H9 (cell line): ENCODE data around the gene TMOD1. TPM values are rescaled to one million over a fixed set of nuclear protein-coding genes. Genes with fewer than 3 reads are reported as not detected.
A peak's percentile ranks its signal among the peaks of the same experiment; 100 is the strongest.

ENCODE experiments used
- DNase-seq: peaks from one replicate; pipeline ENCODE4 v3.0.0-alpha.2; 2017
- H2AFZ ChIP-seq: one replicate; pipeline ENCODE4 v1.6.1; 2013; ENCODE audit warnings: mild to moderate bottlenecking, low read length, control low read depth, moderate library complexity
- H2AK5ac ChIP-seq: 2 replicates; pipeline ENCODE4 v1.6.1; 2013; ENCODE audit warnings: low read length, control low read depth, mixed read lengths; ENCODE audit not compliant: insufficient read length
- H2BK120ac ChIP-seq: one replicate; pipeline ENCODE4 v1.6.1; 2013; ENCODE audit warnings: low read depth, mild to moderate bottlenecking, low read length, control low read depth, inconsistent platforms; ENCODE audit not compliant: poor library complexity, severe bottlenecking
- H2BK12ac ChIP-seq: 2 replicates; pipeline ENCODE4 v1.6.1; 2013; ENCODE audit warnings: low read length, control low read depth, mixed read lengths, low read depth; ENCODE audit not compliant: insufficient read length
- H2BK15ac ChIP-seq: 2 replicates; pipeline ENCODE4 v1.6.1; 2013; ENCODE audit warnings: low read depth, low read length, control low read depth
- H2BK20ac ChIP-seq: one replicate; pipeline ENCODE4 v1.6.1; 2013; ENCODE audit warnings: low read depth, mild to moderate bottlenecking, low read length, control low read depth, inconsistent platforms; ENCODE audit not compliant: poor library complexity, severe bottlenecking
- H2BK5ac ChIP-seq: 2 replicates; pipeline ENCODE4 v1.6.1; 2013; ENCODE audit warnings: low read length, control low read depth, mixed read lengths; ENCODE audit not compliant: insufficient read length
- H3K14ac ChIP-seq: 2 replicates; pipeline ENCODE4 v1.6.1; 2013; ENCODE audit warnings: low read length, control low read depth; ENCODE audit not compliant: insufficient read depth
- H3K18ac ChIP-seq: 2 replicates; pipeline ENCODE4 v1.6.1; 2013; ENCODE audit warnings: low read depth, mild to moderate bottlenecking, mixed read lengths, low read length, control low read depth; ENCODE audit not compliant: insufficient read length
- H3K23ac ChIP-seq: 2 replicates; pipeline ENCODE4 v1.6.1; 2013; ENCODE audit warnings: low read length, control low read depth, mixed read lengths, low read depth; ENCODE audit not compliant: insufficient read length
- H3K23me2 ChIP-seq: 2 replicates; pipeline ENCODE4 v1.6.1; 2013; ENCODE audit warnings: low read depth, mild to moderate bottlenecking, mixed read lengths, low read length, control low read depth; ENCODE audit not compliant: insufficient read length, poor library complexity, severe bottlenecking
- H3K27ac ChIP-seq: 2 replicates; pipeline ENCODE4 v1.5.1; 2013; ENCODE audit warnings: low read length, control low read depth, mixed read lengths, low read depth; ENCODE audit not compliant: insufficient read length
- H3K27me3 ChIP-seq: 2 replicates; pipeline ENCODE4 v1.6.1; 2013; ENCODE audit warnings: low read length, control low read depth, inconsistent platforms; ENCODE audit not compliant: insufficient read depth
- H3K4ac ChIP-seq: 2 replicates; pipeline ENCODE4 v1.6.1; 2013; ENCODE audit warnings: low read depth, mild to moderate bottlenecking, control low read depth, inconsistent platforms, low read length, moderate library complexity
- H3K4me1 ChIP-seq: 2 replicates; pipeline ENCODE4 v1.6.1; 2013; ENCODE audit warnings: low read length, control low read depth, inconsistent platforms; ENCODE audit not compliant: insufficient read depth
- H3K4me2 ChIP-seq: 2 replicates; pipeline ENCODE4 v1.6.1; 2013; ENCODE audit warnings: low read length, control low read depth, mixed read lengths; ENCODE audit not compliant: insufficient read length, insufficient read depth
- H3K56ac ChIP-seq: 2 replicates; pipeline ENCODE4 v1.6.1; 2013; ENCODE audit warnings: low read depth, mild to moderate bottlenecking, mixed read lengths, low read length, control low read depth; ENCODE audit not compliant: insufficient read length
- H3K79me1 ChIP-seq: 2 replicates; pipeline ENCODE4 v1.6.1; 2013; ENCODE audit warnings: low read depth, mild to moderate bottlenecking, moderate library complexity, low read length, control low read depth, inconsistent platforms; ENCODE audit not compliant: insufficient read depth, poor library complexity, severe bottlenecking
- H3K79me2 ChIP-seq: 2 replicates; pipeline ENCODE4 v1.6.1; 2013; ENCODE audit warnings: low read length, control low read depth, inconsistent platforms; ENCODE audit not compliant: insufficient read depth
- H3K9ac ChIP-seq: 2 replicates; pipeline ENCODE4 v1.6.1; 2013; ENCODE audit warnings: low read length, control low read depth, mixed read lengths; ENCODE audit not compliant: insufficient read length; ENCODE audit errors: extremely low read depth
- H3K9me3 ChIP-seq: one replicate; pipeline ENCODE4 v1.6.1; 2013; ENCODE audit warnings: low read depth, low read length, inconsistent platforms; ENCODE audit not compliant: control insufficient read depth
- H3T11ph ChIP-seq: one replicate; pipeline ENCODE4 v1.6.1; 2013; ENCODE audit warnings: mild to moderate bottlenecking, low read length, control low read depth, inconsistent platforms
- H4K20me1 ChIP-seq: one replicate; pipeline ENCODE4 v1.6.1; 2013; ENCODE audit not compliant: control insufficient read depth, insufficient read length, insufficient read depth
- H4K5ac ChIP-seq: 2 replicates; pipeline ENCODE4 v1.6.1; 2013; ENCODE audit warnings: low read depth, mild to moderate bottlenecking, mixed read lengths, low read length, control low read depth; ENCODE audit not compliant: insufficient read length
- H4K8ac ChIP-seq: replicated peaks from 2 replicates; pipeline ENCODE4 v1.6.1; 2013; ENCODE audit warnings: low read length, control low read depth, mixed read lengths, low read depth; ENCODE audit not compliant: insufficient read length
- H4K91ac ChIP-seq: 2 replicates; pipeline ENCODE4 v1.6.1; 2013; ENCODE audit warnings: low read depth, mild to moderate bottlenecking, moderate library complexity, mixed read lengths, low read length, control low read depth; ENCODE audit not compliant: insufficient read length
- H3K27ac Mint-ChIP-seq, 3 experiments: 2 replicates in 2 of 3; 3 replicates in 1 of 3; pipeline ENCODE4 v1.8.0; 2020 to 2021; ENCODE audit warnings: mixed read lengths in 3 of 3, mild to moderate bottlenecking in 1 of 3, moderate library complexity in 1 of 3
- H3K27me3 Mint-ChIP-seq: 2 replicates; pipeline ENCODE4 v1.8.0; 2021; ENCODE audit warnings: low read depth, mild to moderate bottlenecking, moderate library complexity, mixed read lengths
- H3K36me3 Mint-ChIP-seq, 3 experiments: 2 replicates in 2 of 3; 3 replicates in 1 of 3; pipeline ENCODE4 v1.8.0; 2020 to 2021; ENCODE audit warnings: low read depth in 3 of 3, mixed read lengths in 3 of 3; ENCODE audit not compliant: insufficient read depth in 1 of 3
- H3K4me1 Mint-ChIP-seq, 2 experiments: 2 replicates each; pipeline ENCODE4 v1.8.0; 2020; ENCODE audit warnings: mixed read lengths in 2 of 2
- H3K4me3 Mint-ChIP-seq, 2 experiments: 2 replicates in 1 of 2; 3 replicates in 1 of 2; pipeline ENCODE4 v1.8.0; 2020 to 2021; ENCODE audit warnings: mild to moderate bottlenecking in 2 of 2, mixed read lengths in 2 of 2, moderate library complexity in 1 of 2
- H3K9me3 Mint-ChIP-seq, 2 experiments: 2 replicates in 1 of 2; 3 replicates in 1 of 2; pipeline ENCODE4 v1.8.0; 2020; ENCODE audit warnings: mild to moderate bottlenecking in 2 of 2, mixed read lengths in 2 of 2, moderate library complexity in 1 of 2
- WGBS: extraction: QIAGEN DNeasy Blood & Tissue Kit; methylation state at CpG from one replicate; pipeline ENCODE4 v1.1.7; 2013; ENCODE audit warnings: missing lambda C conversion rate, low lambda C conversion rate, mixed read lengths; ENCODE audit not compliant: insufficient read length; ENCODE audit errors: extremely low coverage; 5-methylcytosine and 5-hydroxymethylcytosine counted together
- total RNA-seq: library from RNA; stranded (reverse); gene quantifications from 2 replicates; pipeline ENCODE4 v1.2.1, GENCODE V29; 2021
- TF ChIP-seq, protein P1 (sequence below): fragments of 200-600 bp; sonication (generic); conservative IDR thresholded peaks from 3 replicates; pipeline ENCODE4 v1.8.0; 2021; ENCODE audit warnings: antibody characterized with exemption, mild to moderate bottlenecking

Gene TMOD1
- total RNA-seq, 1 experiment from 2014 or later: 0.98 TPM

DNA sequence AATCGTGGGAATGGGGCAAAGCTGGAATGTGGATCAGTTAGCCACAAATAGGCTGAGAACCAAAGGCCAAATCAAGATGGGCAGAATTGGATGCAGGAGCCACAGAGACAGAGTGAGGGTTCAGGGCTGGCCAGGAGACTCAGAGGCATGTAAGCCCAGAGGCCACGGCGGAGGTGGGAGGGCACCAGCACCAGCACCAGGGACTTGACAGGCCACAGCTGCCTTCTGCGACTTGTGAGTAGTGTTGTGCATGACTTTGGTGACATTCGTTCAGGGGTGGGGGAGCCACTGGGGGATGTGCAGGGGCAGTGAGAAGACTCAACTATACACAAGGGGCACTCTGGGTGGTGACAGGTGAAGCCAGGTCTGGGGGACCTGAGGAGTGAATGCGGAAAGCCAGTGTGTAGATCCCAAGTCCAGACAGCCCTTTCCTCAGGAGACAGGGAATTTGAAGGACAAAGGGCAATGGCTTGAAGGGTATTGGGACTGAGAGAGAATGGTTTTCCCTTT lies 53.2 kb downstream of the TMOD1 start:
- no peak overlapping the region for H3K23ac ChIP-seq
- H3K4me1 Mint-ChIP-seq: peaks cover 24 to 28% of the 10 kb centered on the region in 2 experiments
- H3K27ac Mint-ChIP-seq: peak overlapping the region in 1 of 3 experiments; percentile 29; a peak in 1 of 7 replicates
- H3K4me3 Mint-ChIP-seq: no peak overlapping the region
- WGBS: no CpG with 5 or more reads among the region's 6 CpGs
- H3K4me1 ChIP-seq: 0 out of 2 replicates have a peak, but pooled peaks cover 7% of the 10 kb centered on the region
- no peak for DNase-seq
- H3K14ac ChIP-seq: no peak overlapping the region
- no peaks in the 10 kb centered on the region for H3K27me3 ChIP-seq
- no peaks in the 10 kb centered on the region for H3K79me1 ChIP-seq
- H4K8ac ChIP-seq: no peak overlapping the region
- no peak overlapping the region for H2BK20ac ChIP-seq
- no peak overlapping the region for H3T11ph ChIP-seq
- H2BK12ac ChIP-seq: no peak overlapping the region
- no peak overlapping the region for H3K4me2 ChIP-seq
- H3K9ac ChIP-seq: no peak overlapping the region
- H2BK15ac ChIP-seq: no peak overlapping the region
- no peak overlapping the region for H4K5ac ChIP-seq
- H2BK5ac ChIP-seq: no peak overlapping the region
- H3K9me3 Mint-ChIP-seq: no peaks in the 10 kb centered on the region
- no peak overlapping the region for H3K18ac ChIP-seq
- H3K79me2 ChIP-seq: no peaks in the 10 kb centered on the region
- no peak overlapping the region for H3K27ac ChIP-seq
- H2AFZ ChIP-seq: no peak overlapping the region
- H4K20me1 ChIP-seq: no peaks in the 10 kb centered on the region
- peaks cover 3% of the 10 kb centered on the region for H3K27me3 Mint-ChIP-seq
- no peaks in the 10 kb centered on the region for H3K23me2 ChIP-seq
- H3K36me3 Mint-ChIP-seq: no peaks in the 10 kb centered on the region
- H3K9me3 ChIP-seq: no peaks in the 10 kb centered on the region
- no peak overlapping the region for H3K4ac ChIP-seq
- TF ChIP-seq, protein P1, sequence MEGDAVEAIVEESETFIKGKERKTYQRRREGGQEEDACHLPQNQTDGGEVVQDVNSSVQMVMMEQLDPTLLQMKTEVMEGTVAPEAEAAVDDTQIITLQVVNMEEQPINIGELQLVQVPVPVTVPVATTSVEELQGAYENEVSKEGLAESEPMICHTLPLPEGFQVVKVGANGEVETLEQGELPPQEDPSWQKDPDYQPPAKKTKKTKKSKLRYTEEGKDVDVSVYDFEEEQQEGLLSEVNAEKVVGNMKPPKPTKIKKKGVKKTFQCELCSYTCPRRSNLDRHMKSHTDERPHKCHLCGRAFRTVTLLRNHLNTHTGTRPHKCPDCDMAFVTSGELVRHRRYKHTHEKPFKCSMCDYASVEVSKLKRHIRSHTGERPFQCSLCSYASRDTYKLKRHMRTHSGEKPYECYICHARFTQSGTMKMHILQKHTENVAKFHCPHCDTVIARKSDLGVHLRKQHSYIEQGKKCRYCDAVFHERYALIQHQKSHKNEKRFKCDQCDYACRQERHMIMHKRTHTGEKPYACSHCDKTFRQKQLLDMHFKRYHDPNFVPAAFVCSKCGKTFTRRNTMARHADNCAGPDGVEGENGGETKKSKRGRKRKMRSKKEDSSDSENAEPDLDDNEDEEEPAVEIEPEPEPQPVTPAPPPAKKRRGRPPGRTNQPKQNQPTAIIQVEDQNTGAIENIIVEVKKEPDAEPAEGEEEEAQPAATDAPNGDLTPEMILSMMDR: no peak
- H2AK5ac ChIP-seq: no peak overlapping the region
- H3K56ac ChIP-seq: no peak overlapping the region
- no peak overlapping the region for H4K91ac ChIP-seq
- no peak overlapping the region for H2BK120ac ChIP-seq
